Kidney (tissue), 14 donors: Measurements from ENCODE around the gene DHRS7B. TPM values are rescaled to one million over a fixed set of nuclear protein-coding genes. Genes with fewer than 3 reads are reported as not detected.

Experiments
- DNase-seq, 5 donors: peaks; one replicate each; pipeline ENCODE4 v3.0.0-alpha.2; 2013 to 2020
- FAIRE-seq: peaks from 2 replicates; lab custom pipeline; 2012; peaks lifted over from hg19 to GRCh38; lab: Jason Lieb, UNC
- H3K27ac ChIP-seq, 2 donors: one replicate each; pipeline ENCODE4 v1.7.0; 2013; ENCODE audit warnings: low read depth in 2 of 2, low read length in 2 of 2, inconsistent platforms in 1 of 2
- H3K27me3 ChIP-seq: one replicate; pipeline ENCODE4 v1.7.1; 2013; ENCODE audit warnings: low read length, inconsistent platforms; ENCODE audit not compliant: control insufficient read depth, insufficient read depth
- H3K36me3 ChIP-seq, 3 donors: one replicate each; pipeline versions ENCODE4 v1.7.0 to v1.7.1; 2013; ENCODE audit warnings: low read length in 3 of 3, control low read depth in 1 of 3, inconsistent platforms in 1 of 3; ENCODE audit not compliant: insufficient read depth in 3 of 3, control insufficient read depth in 2 of 3
- H3K4me1 ChIP-seq, 3 donors: one replicate each; pipeline versions ENCODE4 v1.7.0 to v1.7.1; 2013; ENCODE audit warnings: low read length in 3 of 3, inconsistent platforms in 1 of 3, low read depth in 1 of 3; ENCODE audit not compliant: control insufficient read depth in 2 of 3, insufficient read depth in 2 of 3
- H3K4me3 ChIP-seq, 3 donors: one replicate each; pipeline versions ENCODE4 v1.7.0 to v1.8.1; 2013; ENCODE audit warnings: low read length in 3 of 3, control low read depth in 1 of 3, inconsistent platforms in 1 of 3
- H3K9ac ChIP-seq, 3 donors: one replicate each; pipeline versions ENCODE4 v1.7.0 to v1.7.1; 2013; ENCODE audit warnings: low read length in 3 of 3, control low read depth in 1 of 3, inconsistent platforms in 1 of 3
- H3K9me3 ChIP-seq, 3 donors: one replicate each; pipeline versions ENCODE4 v1.7.0 to v1.7.1; 2013; ENCODE audit warnings: low read length in 3 of 3, control low read depth in 1 of 3, inconsistent platforms in 1 of 3; ENCODE audit not compliant: control insufficient read depth in 2 of 3, insufficient read depth in 1 of 3
- CTCF ChIP-seq: IDR thresholded peaks from 3 replicates; pipeline ENCODE4 v1.5.1; 2012; ENCODE audit warnings: mild to moderate bottlenecking, moderate library complexity, borderline replicate concordance; ENCODE audit not compliant: insufficient read depth; ENCODE audit errors: extremely low read depth
- intact Hi-C: fragments of 100-400 bp; cut with DNase I; formaldehyde crosslinking; loops from one replicate; pipeline ENCODE4 v1.11.1; 2022
- polyA plus RNA-seq: library from polyadenylated mRNA; stranded (reverse); fragments of 350-450 nt; fragmentation: Illumina TruSeq; extraction: RNeasy Lipid Tissue Mini Kit (QIAGEN cat#74804); gene quantifications from one replicate; pipeline ENCODE4 v1.2.3, GENCODE V29; 2014; ENCODE audit warnings: low read depth, low replicate concordance; ENCODE audit not compliant: insufficient read depth
- total RNA-seq: library from RNA; stranded (reverse); fragmentation: NEBNext Ultra II Directional; extraction: Animal tissue kit (Norgen Biotek cat#: 25700); gene quantifications from one replicate; pipeline ENCODE4 v1.2.1, GENCODE V29; 2021
- donor health status: control.
- donor health status: control.
- donor health status: control.
- donor health status: control.
- donor health status: control.
- donor health status: DM: yes; HTN: yes; CAD: no.
- donor health status: Normal renal cell carcinoma (clear cell type).

Gene DHRS7B
- total and polyA plus RNA-seq, 2 donors from 2014 or later, result 19.9 to 58.8 TPM

- no peak for DNase-seq
- H3K4me1 ChIP-seq, result peaks cover 0 to 7% (median 0%) of the 10 kb centered on the region in 3 donors
- no peak overlapping the region for H3K27ac ChIP-seq
- H3K36me3 ChIP-seq, result peaks cover 0 to 5% (median 0%) of the 10 kb centered on the region in 3 donors
- H3K9ac ChIP-seq, result no peak overlapping the region
- intact Hi-C loops, result no loop called here
- no peaks in the 10 kb centered on the region for H3K9me3 ChIP-seq
- TF ChIP-seq CTCF, result no peak
- no peaks in the 10 kb centered on the region for H3K27me3 ChIP-seq
- H3K4me3 ChIP-seq, result no peak overlapping the region
- no peak for FAIRE-seq
These were observed 74.5 kb downstream of the DHRS7B start for GRCh38 chr17:21201298-21201595.

- intact Hi-C loops, result no loop called here
- Histone ChIP-seq H3K27me3 (no peaks in the 10 kb centered on the region), H3K36me3 (peaks cover 0 to 5% (median 0%) of the 10 kb centered on the region in 3 donors), H3K4me1 (peaks cover 0 to 7% (median 0%) of the 10 kb centered on the region in 3 donors), H3K9ac (no peak overlapping the region), H3K9me3 (no peaks in the 10 kb centered on the region), H3K27ac (no peak overlapping the region), H3K4me3 (no peak overlapping the region)
- FAIRE-seq, result no peak
- TF ChIP-seq CTCF, result no peak
- DNase-seq, result no peak
These were observed 75.1 kb downstream of the DHRS7B start for GRCh38 chr17:21201874-21202273.

GRCh38 chr17:21202512-21202911 lies 75.7 kb downstream of the DHRS7B start:
- Histone ChIP-seq H3K9ac (no peak overlapping the region), H3K4me1 (peaks cover 0 to 7% (median 0%) of the 10 kb centered on the region in 3 donors), H3K9me3 (no peaks in the 10 kb centered on the region), H3K36me3 (peaks cover 0 to 5% (median 0%) of the 10 kb centered on the region in 3 donors), H3K27ac (no peak overlapping the region), H3K4me3 (no peak overlapping the region), H3K27me3 (no peaks in the 10 kb centered on the region)
- no peak for TF ChIP-seq CTCF
- DNase-seq, result no peak
- FAIRE-seq, result no peak
- intact Hi-C loops, result no loop called here

DNA sequence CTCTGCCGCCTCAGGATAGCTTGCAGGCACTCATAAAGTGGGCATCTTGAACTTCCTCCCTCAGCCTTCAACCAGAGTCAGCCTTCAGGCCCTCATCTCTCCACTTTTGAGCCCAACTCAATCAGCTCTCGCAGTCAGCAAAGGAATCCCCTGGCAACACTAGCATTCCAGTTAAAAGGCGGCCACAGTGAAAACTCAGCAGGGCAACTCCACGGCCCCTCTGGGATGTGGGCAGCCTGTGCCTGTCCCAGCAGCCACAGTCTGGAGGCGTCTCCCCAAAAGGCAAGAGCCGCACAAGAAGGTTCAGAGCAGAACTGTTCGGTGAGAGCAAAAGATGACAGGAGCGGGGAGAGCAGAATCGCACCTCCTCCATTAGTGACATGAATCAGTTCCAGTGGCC lies 78.2 kb downstream of the DHRS7B start:
- intact Hi-C loops, result no loop called here
- peaks cover 0 to 11% (median 0%) of the 10 kb centered on the region in 3 donors for H3K4me1 ChIP-seq
- FAIRE-seq (no peak), DNase-seq (no peak)
- H3K27ac ChIP-seq, result no peak overlapping the region
- TF ChIP-seq CTCF, result no peak
- H3K9me3 ChIP-seq, result no peaks in the 10 kb centered on the region
- H3K9ac ChIP-seq, result no peak overlapping the region
- no peaks in the 10 kb centered on the region for H3K27me3 ChIP-seq
- no peaks in the 10 kb centered on the region for H3K36me3 ChIP-seq
- H3K4me3 ChIP-seq, result no peak overlapping the region
